EL (cell line): ENCODE data around the gene GET3.

Source experiments
- DNase-seq: peaks from one replicate; pipeline ENCODE4 v3.0.0-alpha.2; 2016

Gene GET3

GRCh38 chr19:12782424-12783290 lies 45.4 kb downstream of the GET3 start:
- peak; percentile 80 for DNase-seq

DNA sequence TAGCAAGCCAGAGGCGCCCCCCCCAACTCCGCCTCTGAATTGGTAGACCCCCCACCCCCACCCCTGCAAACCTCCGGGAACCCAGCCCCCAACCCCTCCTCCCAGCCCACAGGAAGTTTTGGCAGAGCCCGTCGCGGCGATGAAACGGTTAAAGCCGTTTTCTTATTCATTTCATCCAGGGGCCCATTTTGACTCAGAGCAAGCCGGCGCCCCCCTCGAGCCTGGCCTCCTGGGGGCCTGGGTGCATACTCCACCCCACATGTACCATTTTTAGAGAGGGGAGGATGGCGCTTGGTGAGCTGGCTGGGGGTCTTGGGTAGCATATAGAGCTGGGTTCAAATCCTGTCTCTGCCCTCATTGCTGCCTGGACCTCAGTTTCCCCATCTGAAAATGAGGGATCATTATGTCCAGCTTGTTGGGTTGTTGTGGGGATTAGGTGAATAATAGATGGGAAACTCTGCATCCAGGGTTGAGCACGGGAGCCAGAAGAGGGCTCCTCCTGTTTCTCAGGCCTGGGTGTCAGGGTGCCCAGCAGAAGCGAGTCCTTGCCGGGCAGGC lies 46.1 kb downstream of the GET3 start:
- DNase-seq, result no peak

DNA sequence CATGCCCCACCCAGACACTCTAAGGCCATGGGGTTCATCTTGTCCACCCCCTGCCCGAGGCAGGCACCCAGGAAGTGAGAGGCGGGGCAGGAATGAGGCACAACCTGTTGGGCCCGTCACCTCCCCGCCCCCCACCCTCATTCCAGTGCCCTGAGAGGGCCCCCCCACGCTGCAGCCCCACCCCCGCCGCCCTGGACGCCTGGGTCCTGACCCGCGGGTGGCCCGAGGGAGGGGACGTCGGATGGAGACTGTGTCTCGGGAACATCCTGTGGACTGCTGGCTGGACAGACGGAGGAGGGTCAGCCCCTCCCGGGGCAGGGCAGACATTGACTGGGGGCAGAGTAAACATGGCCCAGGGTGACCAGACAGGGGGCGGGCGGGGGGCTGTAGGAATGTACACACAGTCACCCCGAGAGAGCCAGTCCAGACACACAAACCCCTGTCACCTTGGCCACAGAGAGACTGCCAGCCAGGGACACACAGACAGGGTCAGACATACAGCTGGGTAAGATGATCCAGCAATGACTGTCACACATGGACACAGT lies 46.6 kb downstream of the GET3 start:
- peak; percentile 47 for DNase-seq

- DNase-seq, result no peak
Measured at GRCh38 chr19:12784394-12784870, 47.1 kb downstream of the GET3 start.

GRCh38 chr19:12784871-12785430 lies 47.7 kb downstream of the GET3 start:
- DNase-seq, result no peak

DNA sequence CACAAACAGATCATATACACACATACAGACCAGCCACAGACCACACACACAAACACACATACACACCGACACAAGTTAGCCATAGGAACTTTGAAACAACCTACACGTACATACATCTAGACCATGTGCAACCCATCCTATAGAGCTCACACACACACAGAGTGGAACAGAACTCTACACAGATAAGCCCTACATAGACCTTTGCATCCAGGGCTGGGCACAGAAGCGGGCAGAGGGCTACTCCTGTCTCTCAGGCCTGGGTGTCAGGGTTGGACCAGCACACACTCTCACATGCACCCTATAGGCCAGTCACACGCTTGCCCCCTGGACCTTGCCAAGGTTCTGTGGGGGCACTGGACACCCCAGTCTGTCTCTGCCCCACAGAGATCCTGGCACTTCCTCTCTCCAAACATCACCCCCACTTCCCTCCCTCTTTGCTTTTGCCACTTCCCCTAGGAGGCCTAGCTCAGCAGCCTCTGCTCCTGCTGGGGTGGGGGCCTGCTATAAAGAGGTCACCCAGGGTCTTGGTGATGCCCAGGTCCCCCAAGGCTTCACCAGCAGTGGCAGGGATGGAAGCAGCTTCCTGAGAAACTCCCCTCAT lies 48.2 kb downstream of the GET3 start:
- no peak for DNase-seq

DNA sequence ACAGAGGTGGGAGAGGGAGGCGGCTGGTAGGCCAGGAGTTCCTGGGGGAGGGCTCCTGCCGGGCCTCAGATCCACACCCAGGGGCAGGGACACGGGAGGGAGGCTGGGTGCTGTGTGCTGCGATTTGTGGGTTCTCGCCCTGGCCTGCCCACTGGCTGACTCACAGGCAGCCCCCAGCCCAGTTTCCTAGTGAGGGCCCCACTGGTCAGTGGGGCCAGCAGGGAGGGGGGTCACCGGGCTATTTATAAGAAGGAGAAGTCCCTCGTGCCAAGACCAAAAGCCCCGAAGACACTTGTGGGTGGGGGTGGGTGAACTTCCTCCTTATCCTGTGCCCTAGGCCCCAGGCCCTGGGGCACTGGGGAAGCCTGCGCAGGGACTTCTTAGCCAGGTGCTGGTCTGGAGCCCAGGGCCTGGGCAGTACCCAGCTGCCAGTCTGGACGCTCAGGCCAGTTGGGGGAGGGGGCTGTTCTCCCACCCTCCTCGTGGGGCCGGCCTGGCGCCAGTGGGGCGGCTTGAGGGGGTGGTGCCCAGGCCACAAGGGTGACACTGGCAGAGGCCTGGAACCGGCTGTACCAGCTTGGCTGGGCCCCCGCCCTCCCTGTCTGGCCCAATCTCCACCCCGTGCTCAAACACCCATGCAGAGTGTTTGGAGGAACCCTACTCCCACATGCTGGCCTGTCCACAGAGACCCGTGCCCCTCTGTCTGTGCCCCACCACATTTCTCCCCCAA lies 49.0 kb downstream of the GET3 start:
- no peak for DNase-seq

DNA sequence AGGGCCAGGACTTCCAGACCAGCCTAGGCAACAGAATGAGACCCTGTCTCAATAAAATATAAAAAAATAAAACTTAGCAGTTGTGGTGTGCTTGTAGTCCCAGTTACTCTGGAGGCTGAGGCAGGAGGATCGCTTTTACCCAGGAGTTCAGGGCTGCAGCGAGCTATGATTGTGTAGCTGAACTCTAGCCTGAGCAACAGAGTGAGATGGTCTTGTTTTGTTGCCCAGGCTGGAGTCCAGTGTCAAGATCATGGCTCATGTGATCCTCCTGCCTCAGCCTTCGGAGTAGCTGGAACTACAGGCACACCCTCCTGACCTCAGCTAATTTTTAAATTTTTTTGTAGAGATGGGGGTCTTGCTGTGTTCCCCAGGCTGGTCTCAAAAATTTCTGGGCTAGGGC lies 49.7 kb downstream of the GET3 start:
- no peak for DNase-seq

DNA sequence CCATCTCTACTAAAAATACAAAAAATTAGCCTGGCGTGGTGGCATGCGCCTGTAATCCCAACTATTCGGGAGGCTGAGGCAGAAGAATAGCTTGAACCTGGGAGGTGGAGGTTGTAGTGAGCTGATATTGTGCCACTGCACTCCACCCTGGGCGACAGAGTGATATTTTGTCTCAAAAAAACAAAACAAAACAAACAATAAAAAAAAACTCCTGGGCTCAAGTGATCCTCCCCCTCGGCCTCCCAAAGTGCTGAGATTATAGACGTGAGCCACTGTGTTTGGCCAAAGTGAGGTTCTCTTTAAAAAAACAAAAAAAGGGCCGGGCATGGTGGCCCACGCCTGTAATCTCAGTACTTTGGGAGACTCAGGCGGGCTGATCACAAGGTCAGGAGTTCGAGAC lies 50.2 kb downstream of the GET3 start:
- no peak for DNase-seq

DNA sequence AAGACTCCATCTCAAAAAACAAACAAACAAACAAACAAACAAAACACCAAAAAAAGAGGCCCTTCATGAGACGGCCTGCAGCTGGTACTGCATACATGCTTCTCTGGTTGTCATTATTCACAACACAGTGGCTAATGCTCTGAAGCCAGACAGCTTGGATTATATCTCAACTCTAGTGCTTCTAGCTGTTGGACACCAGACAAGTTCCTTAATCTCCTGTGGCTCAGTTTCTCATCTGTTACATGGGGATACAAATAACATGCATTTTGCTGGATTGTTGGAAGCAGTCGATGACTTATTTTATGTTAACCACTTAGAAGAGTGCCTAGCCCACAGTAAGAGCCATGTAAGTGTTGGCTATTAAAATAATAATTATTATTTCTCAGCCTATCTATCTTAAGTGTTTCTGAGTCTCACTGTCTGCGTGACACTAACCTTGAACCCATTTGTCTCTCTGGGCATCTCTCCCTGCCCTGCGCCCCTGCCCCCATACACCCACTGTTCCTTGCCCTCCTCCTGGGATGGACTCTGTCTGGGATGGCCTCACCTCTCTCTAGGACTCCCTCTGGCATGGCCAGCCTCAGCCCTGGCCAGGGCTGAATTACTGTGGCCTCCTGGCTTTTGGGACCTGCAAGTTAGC lies 50.9 kb downstream of the GET3 start:
- DNase-seq, result no peak

GRCh38 chr19:12788682-12789097 lies 51.4 kb downstream of the GET3 start:
- peak; percentile 77 for DNase-seq

GRCh38 chr19:12789098-12789903 lies 52.0 kb downstream of the GET3 start:
- DNase-seq, result peak; percentile 41

DNA sequence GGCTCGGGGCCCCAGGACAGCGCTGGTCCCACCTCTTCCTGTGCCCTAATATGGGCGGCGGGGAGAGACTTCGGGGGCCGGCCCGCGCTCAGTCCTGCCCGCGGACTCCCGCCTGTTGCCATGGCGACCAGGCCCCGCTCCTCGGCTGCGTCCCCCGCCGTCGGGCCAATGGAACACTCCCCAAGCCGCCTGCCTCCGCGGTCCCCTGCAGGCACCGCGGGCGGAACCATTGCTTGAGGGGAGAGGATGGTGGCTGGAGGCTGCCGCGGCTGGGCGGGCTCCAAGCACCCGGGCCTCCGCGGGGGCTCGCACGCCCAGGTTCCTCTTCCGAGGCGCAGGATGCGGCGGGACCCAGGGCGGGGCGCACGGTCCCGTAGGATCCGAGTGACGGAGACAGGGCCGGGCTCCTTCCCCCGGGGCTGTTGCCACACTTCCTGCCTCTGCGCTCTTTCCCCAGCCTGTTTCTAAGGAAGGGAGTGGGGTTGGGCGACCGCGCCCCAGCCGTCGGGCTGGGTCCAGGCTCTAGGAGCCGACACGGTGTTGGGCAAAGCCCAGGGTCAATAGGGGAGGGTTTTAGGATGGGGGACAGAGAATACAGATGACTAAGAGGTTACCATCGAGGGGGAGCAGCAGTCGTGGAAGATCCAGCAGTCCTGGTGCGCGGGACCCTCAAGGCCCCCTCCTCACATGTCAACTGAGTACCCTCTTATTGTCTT lies 52.8 kb downstream of the GET3 start:
- DNase-seq, result peak; percentile 97

DNA sequence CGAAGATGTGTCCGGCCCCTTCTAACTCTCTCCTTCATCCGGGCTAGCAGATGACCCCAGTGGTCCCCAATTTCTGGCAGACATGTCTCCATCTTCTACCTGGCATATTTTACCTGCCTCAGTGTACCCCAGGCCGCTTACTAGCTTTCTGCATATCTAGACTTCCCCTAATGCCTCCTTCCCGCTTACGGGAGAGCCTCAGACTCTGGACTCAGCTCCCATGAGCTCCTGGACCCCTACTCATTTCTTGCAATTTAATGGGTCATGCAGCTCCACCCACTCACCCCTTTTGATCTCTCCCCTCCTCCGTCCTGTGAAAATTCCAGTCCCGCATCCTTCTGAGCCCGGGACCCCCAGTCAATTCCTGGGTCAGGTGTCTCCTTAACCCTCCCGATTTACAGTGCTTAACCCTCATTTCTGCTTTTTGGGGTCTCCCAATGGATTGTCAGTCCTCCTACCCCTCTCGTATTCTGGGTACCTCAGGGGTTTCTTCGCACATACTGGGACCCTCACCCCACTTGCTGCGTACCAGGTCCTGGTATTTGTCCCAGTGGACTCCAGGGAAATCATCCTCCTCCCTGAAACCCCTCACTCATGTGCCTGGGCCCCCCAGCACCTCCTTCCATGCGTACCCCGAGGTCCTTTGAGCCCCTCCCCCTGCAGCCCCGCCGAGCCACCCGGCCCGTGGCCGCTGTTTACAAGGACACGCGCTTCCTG lies 53.5 kb downstream of the GET3 start:
- DNase-seq, result peak; percentile 25

DNA sequence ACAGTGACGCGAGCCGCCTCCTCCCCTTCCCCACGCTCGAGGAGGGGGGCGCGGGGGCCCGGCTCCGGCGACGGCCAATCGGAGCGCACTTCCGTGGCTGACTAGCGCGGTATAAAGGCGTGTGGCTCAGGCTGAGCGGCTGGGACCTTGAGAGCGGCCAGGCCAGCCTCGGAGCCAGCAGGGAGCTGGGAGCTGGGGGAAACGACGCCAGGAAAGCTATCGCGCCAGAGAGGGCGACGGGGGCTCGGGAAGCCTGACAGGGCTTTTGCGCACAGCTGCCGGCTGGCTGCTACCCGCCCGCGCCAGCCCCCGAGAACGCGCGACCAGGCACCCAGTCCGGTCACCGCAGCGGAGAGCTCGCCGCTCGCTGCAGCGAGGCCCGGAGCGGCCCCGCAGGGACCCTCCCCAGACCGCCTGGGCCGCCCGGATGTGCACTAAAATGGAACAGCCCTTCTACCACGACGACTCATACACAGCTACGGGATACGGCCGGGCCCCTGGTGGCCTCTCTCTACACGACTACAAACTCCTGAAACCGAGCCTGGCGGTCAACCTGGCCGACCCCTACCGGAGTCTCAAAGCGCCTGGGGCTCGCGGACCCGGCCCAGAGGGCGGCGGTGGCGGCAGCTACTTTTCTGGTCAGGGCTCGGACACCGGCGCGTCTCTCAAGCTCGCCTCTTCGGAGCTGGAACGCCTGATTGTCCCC lies 54.2 kb downstream of the GET3 start, which contains the start of gene JUNB:
TSS of gene JUNB (plus strand) at position 142 of the 706 bp plus-strand sequence. CDS start at position 428, 286 bp downstream.
- peak; percentile 97 for DNase-seq

DNA sequence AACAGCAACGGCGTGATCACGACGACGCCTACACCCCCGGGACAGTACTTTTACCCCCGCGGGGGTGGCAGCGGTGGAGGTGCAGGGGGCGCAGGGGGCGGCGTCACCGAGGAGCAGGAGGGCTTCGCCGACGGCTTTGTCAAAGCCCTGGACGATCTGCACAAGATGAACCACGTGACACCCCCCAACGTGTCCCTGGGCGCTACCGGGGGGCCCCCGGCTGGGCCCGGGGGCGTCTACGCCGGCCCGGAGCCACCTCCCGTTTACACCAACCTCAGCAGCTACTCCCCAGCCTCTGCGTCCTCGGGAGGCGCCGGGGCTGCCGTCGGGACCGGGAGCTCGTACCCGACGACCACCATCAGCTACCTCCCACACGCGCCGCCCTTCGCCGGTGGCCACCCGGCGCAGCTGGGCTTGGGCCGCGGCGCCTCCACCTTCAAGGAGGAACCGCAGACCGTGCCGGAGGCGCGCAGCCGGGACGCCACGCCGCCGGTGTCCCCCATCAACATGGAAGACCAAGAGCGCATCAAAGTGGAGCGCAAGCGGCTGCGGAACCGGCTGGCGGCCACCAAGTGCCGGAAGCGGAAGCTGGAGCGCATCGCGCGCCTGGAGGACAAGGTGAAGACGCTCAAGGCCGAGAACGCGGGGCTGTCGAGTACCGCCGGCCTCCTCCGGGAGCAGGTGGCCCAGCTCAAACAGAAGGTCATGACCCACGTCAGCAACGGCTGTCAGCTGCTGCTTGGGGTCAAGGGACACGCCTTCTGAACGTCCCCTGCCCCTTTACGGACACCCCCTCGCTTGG lies 55.0 kb downstream of the GET3 start:
- DNase-seq, result peak; percentile 68

DNA sequence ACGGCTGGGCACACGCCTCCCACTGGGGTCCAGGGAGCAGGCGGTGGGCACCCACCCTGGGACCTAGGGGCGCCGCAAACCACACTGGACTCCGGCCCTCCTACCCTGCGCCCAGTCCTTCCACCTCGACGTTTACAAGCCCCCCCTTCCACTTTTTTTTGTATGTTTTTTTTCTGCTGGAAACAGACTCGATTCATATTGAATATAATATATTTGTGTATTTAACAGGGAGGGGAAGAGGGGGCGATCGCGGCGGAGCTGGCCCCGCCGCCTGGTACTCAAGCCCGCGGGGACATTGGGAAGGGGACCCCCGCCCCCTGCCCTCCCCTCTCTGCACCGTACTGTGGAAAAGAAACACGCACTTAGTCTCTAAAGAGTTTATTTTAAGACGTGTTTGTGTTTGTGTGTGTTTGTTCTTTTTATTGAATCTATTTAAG lies 55.6 kb downstream of the GET3 start:
- DNase-seq, result no peak
